COLO668 (cell line): ENCODE measurements around the gene C5orf24.
"Not testable (repeated sequence)": the region's sequence is repeated elsewhere in the genome, so short reads cannot be mapped to it uniquely, and the experiment has no call there.

ENCODE experiments used
- DNase-seq: peaks from one replicate; lab custom pipeline; 2025; ENCODE audit not compliant: unreplicated experiment; lab: John Stamatoyannopoulos, UW

C5orf24 gene

DNA sequence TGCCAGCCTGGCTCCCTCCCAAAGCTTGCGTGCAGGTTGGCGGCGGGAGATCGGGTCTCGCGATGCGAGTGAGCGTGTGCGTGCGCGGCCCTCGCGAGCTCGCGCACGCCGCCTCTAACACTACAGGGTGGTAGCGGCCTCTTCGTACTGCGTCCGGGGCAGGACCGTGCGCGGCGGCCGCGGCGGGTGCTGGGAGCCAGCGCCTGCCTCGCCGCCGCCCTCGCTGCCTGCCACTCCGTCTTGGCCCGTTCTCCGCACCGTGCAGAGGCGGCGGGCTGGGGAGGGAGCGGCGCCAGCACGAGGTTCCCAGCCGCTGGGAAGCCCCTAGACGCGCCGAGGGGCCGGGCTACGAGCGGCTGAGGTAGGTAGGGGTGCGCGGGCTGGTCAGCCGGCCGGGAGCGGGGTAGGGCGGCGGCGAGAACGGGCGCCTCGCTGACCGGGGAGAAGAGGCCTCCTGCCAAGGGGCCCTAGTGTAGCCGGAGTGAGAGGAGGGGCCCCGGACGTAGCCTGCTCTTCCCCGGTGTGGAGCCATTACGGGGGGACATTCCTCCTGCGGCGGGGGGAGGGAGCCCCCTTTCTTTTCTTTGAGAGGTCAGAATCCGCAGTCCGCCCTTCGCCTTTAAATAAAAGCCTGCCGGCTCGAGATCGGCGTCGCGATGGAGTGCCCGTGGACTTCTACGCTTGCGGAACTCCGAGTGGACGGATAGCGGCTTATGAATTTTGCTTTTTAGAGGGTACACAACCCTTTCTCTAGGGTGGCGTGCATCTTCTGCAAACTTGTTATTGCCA lies at the start of gene C5orf24:
Gene C5orf24, plus strand, starts transcription at position 117 of the 789 bp plus-strand sequence. CDS start 8,933 bp downstream, outside the sequence.
- DNase-seq, result peak; percentile 93

DNA sequence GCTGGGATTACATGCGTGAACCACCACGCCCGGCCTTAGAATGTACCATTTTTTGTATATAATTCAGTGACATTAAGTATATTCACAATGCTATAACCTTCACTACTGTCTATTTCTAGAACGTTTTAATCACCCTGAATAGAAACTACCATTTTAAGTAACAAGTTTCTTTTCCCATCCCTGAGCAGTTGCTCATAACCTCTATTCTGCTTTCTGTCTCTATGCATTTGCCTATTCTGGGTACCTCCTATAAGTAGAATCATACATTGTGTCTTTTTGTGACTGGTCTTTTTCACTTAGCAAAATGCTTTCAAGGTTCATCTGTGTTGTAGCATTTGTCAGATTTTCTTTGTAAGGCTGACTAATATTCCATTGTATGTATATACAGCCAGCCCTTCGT lies 47.3 kb upstream of the C5orf24 start:
- DNase-seq, result no peak

DNA sequence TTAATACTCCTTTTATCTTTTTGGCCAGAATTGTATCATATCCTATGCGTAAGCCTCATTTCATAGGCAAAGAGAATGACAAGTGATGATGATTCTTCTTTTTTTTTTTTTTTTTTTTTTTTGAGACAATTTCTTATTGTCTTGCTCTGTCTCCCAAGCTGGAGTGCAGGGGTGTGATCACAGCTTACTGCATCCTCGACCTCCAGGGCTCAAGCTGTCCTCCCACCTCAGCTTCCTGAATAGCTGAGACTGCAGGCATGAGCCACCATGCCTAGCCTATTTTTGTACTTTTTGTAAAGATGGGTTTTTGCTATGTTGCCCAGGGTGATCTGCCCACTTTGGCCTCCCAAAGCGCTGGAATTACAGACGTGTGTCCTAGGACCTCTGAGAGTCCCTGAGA lies 41.9 kb upstream of the C5orf24 start:
- DNase-seq, result no peak

DNA sequence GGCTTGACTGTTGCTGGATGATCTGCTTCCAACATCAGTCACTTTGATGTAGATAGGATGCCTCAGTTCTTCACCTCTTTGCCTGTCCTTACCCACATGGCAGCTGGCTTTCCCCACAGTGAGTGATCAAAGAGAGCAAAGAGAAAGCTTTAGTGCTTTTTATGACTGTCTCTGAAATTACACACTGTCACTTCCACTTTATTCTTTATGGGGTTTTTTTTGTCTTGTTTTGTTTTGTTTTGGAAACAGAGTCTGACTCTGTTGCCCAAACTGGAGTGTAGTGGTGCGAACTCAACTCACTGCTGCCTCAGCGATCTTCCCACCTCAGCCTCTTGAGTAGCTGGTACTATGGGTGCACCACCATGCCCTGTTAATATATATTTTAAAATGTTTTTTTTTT lies 32.4 kb upstream of the C5orf24 start:
- DNase-seq, result no peak

DNA sequence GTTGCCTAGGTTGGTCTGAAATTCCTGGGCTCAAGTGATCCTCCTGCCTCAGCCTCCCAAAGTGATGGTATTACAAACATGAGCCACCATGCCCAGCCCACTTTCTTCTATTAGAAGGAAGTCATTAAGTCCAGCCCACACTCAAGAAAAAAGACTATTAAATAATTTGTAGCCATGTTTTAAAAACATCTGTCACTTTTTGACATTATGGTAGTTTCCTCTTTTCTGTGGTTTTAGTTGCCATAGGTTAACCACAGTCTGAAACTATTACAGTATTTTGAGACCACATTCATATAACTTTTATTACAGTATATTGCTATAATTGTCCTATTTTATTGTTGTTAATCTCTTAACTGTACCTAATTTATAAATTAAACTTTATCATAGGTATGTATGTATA lies 31.9 kb upstream of the C5orf24 start:
- no peak for DNase-seq

DNA sequence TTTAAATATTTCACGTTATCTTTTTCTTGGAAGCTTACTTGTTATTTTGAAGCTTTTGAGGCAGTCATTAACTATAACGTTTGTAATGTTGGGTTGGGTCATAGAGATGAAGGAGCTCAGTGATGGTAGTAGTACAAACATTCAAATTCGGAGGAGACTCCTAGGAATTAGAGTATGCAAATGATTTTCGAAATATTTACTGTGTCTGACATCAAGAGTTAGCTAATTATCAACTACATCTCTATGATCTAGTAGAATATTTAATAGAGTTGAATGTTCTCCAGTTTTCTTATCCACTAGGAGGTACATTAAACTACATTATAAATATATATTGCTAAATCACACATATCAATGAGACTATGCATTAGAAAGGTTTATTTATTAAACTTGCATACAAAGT lies 28.8 kb upstream of the C5orf24 start:
- no peak for DNase-seq

DNA sequence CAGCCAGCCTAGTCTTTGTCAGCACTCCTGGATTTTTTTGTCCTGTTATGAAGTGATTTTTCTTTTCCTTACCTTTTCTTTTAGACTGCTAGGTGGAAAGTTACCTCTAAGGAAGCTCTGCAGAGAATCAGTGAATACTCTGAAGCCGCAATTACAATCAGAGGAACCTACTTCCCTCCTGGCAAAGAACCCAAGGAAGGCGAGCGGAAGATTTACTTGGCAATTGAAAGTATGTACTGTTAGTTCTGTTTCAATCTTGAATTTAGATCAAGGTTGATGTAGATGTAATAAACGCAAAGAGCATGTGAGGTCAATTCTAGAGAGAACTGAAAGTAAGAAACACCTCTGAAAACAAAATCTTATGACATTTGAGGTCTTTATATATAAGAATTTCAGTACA lies 27.0 kb upstream of the C5orf24 start:
- DNase-seq, result no peak

DNA sequence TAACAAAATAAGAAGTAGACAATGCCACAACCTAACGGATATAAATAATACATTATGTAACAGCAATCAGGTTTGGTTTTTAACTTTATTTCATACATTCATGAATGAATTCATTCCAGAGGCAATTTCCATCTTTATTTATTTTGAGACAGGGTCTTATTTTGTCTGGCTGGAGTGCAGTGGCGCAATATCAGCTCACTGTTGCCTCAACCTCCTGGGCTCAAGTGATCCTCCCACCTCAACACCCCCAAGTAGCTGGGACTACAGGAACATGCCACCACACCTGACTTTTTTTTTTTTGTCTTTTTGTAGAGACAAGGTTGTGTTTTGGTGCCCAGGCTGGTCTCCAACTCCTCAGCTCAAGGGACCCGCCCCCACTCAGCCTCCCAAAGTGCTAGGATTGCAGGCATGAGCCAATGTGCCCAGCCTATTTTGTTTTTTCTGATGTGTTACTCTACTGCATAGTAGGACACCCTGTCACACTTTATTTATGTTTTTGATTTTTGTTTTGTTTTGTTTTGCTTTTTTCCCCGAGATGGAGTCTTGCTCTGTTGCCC lies 26.3 kb upstream of the C5orf24 start:
- DNase-seq, result no peak

DNA sequence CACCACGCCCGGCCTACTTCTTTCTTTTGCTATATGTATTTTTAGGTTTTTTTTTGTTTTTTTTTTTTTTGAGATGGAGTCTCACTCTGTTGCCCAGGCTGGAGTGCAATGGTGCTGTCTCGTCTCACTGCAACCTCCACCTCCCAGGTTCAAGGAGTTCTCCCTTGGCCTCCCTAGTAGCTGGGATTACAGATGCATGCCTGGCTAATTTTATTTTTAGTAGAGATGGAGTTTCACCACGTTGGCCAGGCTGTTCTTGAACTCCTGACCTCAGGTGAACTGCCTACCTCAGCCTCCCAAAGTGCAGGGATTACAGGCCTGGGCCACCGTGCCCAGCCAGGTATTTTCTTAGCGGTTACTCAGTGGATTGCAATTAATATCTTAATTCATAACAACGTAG lies 23.9 kb upstream of the C5orf24 start:
- DNase-seq, result no peak

GRCh38 chr5:134824681-134825080 lies 21.1 kb upstream of the C5orf24 start:
- DNase-seq, result no peak

DNA sequence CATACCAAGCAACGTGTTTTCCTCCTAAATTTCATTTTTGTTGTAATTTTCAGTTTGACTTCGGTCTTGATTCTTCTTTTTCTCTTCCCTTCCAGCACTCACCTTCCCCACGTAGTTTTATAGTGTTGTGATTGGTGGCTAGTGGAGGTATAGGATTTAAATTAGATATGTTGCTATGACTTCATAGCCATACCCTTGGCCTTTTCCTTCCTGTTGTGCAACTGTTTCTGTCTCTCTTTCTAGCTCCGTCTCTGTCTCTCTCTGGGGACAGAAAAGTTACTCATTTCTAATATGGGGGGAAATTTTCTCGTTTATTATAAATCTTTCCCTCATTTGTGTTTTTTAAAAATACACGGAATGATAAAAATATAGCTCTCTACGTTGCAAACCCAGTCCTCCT lies 20.6 kb upstream of the C5orf24 start:
- no peak for DNase-seq

GRCh38 chr5:134833340-134834032 lies 12.3 kb upstream of the C5orf24 start:
- no peak for DNase-seq

- no peak for DNase-seq
Observed at GRCh38 chr5:134835623-134836022, 10.1 kb upstream of the C5orf24 start.

GRCh38 chr5:134837530-134838181 lies 8.1 kb upstream of the C5orf24 start:
- no peak for DNase-seq

- DNase-seq, result not testable (repeated sequence)
Observed at GRCh38 chr5:134838361-134838760, 7.4 kb upstream of the C5orf24 start.

- no peak for DNase-seq
Observed at GRCh38 chr5:134840811-134841210, 5.0 kb upstream of the C5orf24 start.

DNA sequence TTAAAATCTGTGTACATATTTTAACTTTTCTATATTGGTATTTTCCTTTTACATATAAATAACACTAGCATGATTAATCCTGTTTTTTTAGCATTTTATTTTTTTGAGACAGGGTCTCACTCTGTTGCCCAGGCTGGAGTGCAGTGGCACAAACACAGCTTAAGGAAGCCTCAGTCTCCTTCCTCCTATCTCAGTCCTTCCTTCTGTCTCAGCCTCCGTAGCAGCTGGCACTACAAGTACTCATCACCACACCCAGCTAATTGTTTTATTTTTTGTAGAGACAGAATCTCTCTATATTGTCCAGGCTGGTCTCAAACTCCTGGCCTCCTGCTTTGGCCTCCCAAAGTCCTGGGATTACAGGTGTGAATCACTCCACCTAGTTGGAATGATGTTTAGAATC lies 1.5 kb upstream of the C5orf24 start:
- DNase-seq, result no peak

GRCh38 chr5:134845335-134845851 lies 375 bp upstream of the C5orf24 start:
- DNase-seq, result no peak

GRCh38 chr5:134846641-134846960 lies 833 bp downstream of the C5orf24 start:
- no peak for DNase-seq

DNA sequence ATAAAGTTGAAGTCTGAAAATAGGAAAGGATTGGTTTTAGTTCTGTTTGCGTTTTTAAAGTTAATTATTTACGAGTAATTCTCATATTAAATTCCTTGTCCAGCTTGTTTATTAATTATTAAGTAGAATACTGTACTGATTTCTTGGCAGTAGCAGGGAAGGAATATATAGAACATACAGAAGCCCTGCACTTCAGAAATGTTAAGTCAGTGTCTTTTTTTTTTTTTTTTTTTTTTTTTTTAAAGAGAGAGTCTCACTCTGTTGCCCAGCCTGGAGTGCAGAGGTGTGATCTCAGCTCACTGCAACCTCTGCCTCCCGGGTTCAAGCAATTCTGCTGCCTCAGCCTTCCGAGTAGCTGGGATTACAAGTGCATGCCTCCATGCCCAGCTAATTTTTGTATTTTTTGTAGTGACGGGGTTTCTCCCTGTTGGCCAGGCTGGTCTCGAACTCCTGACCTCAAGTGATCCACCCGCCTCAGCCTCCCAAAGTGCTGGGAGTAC lies 3.7 kb downstream of the C5orf24 start:
- not testable (repeated sequence) for DNase-seq

GRCh38 chr5:134851307-134851923 lies 5.6 kb downstream of the C5orf24 start:
- DNase-seq, result no peak
